Mammary epithelial cell (primary cell): ENCODE results near the gene SLC13A1.

Experiments
- EZH2 ChIP-seq: IDR thresholded peaks from 2 replicates; pipeline ENCODE4 v1.6.1; 2012; ENCODE audit warnings: low read length, inconsistent platforms, borderline replicate concordance
- TF ChIP-seq, protein P1 (sequence below), 2 donors: IDR thresholded peaks in 1 of 2; conservative IDR thresholded peaks in 1 of 2; 2 replicates each; pipeline ENCODE4 v1.5.1; 2011 to 2012; ENCODE audit warnings: inconsistent platforms in 2 of 2, low read length in 2 of 2, mild to moderate bottlenecking in 2 of 2, control low read depth in 1 of 2, low read depth in 1 of 2; ENCODE audit not compliant: insufficient read depth in 1 of 2; ENCODE audit errors: extremely low read depth in 1 of 2

DNA sequence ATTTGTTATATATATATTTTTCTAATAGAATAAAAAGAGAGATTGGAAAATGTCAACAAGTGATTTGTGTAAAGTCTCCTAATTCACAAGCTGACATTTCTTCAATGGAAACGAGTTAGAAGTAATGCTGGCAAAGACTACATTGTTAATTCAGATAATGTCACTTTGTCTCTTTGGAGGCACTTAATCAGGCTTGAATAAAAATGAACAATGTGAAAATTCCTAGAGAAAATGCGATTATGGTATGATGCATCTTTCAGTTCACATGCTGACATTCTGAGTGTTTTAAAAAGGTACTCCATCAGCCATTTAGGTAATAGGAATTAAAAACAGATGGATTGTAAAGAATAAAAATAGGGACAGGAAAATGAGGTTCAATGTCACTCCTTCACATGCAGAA is 100.1 kb downstream of the SLC13A1 start:
- TF ChIP-seq, protein P1, sequence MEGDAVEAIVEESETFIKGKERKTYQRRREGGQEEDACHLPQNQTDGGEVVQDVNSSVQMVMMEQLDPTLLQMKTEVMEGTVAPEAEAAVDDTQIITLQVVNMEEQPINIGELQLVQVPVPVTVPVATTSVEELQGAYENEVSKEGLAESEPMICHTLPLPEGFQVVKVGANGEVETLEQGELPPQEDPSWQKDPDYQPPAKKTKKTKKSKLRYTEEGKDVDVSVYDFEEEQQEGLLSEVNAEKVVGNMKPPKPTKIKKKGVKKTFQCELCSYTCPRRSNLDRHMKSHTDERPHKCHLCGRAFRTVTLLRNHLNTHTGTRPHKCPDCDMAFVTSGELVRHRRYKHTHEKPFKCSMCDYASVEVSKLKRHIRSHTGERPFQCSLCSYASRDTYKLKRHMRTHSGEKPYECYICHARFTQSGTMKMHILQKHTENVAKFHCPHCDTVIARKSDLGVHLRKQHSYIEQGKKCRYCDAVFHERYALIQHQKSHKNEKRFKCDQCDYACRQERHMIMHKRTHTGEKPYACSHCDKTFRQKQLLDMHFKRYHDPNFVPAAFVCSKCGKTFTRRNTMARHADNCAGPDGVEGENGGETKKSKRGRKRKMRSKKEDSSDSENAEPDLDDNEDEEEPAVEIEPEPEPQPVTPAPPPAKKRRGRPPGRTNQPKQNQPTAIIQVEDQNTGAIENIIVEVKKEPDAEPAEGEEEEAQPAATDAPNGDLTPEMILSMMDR (conservative IDR thresholded peaks at IDR 0.05 in 1 of 2, IDR thresholded peaks at IDR 0.05 in 1 of 2; ENCODE audit: extremely low read depth in 1 of 2, insufficient read depth in 1 of 2, low read depth in 1 of 2, low read length in 2 of 2): no peak
- no peak for TF ChIP-seq EZH2
